Right lobe of liver (tissue), 6 donors: ENCODE results near the gene HELT. TPM values are rescaled to one million over a fixed set of nuclear protein-coding genes. Genes with fewer than 3 reads are reported as not detected.

Experiments
- ATAC-seq, 4 donors: fragments of 200-7000 bp; cut with Tn5 transposase; one replicate each; pipeline ENCODE4 v1.9.1; 2020; ENCODE audit warnings: mild to moderate bottlenecking in 4 of 4, moderate library complexity in 4 of 4
- DNase-seq, 3 donors: peaks; one replicate each; pipeline ENCODE4 v3.0.0-alpha.2; 2020
- H3K27ac ChIP-seq, 3 donors: fragments of 200-600 bp; one replicate each; pipeline ENCODE4 v1.8.0; 2022
- H3K27me3 ChIP-seq, 2 donors: fragments of 200-600 bp; one replicate each; pipeline ENCODE4 v1.8.0; 2022
- H3K36me3 ChIP-seq, 4 donors: fragments of 200-600 bp; sonication (generic) in 1 of 4; one replicate each; pipeline versions ENCODE4 v1.5.1 to v1.8.0; 2017 to 2022; ENCODE audit warnings: control low read depth in 1 of 4
- H3K4me1 ChIP-seq, 4 donors: fragments of 200-600 bp; sonication (generic) in 1 of 4; one replicate each; pipeline versions ENCODE4 v1.5.1 to v1.8.0; 2017 to 2022; ENCODE audit warnings: control low read depth in 1 of 4
- H3K4me3 ChIP-seq, 3 donors: fragments of 200-600 bp; one replicate each; pipeline ENCODE4 v1.8.0; 2022
- H3K9me3 ChIP-seq, 4 donors: fragments of 200-600 bp; sonication (generic) in 1 of 4; one replicate each; pipeline versions ENCODE4 v1.5.1 to v1.8.0; 2017 to 2022; ENCODE audit warnings: control low read depth in 1 of 4
- POLR2A ChIP-seq: fragments of 450-650 bp; IDR thresholded peaks from one replicate; pipeline ENCODE4 v1.6.1; 2017; ENCODE audit warnings: antibody characterized with exemption, mild to moderate bottlenecking
- WGBS: methylation state at CpG from one replicate; pipeline ENCODE4 v1.1.6; 2018; ENCODE audit warnings: low coverage, low lambda C conversion rate; ENCODE audit not compliant: insufficient coverage; ENCODE audit errors: missing lambda C conversion rate; 5-methylcytosine and 5-hydroxymethylcytosine counted together
- intact Hi-C, 2 donors: fragments of 100-400 bp; cut with DNase I; formaldehyde crosslinking; loops; one replicate each; pipeline versions ENCODE4 v1.11.2 to v1.14.1; 2022
- total RNA-seq, 6 experiments: library from RNA; depleted of rRNA in 2 of 6; stranded (reverse); fragments of >200 nt in 2 of 6; fragmentation: NEBNext Ultra II Directional in 3 of 6; extraction: Animal tissue kit (Norgen Biotek cat#: 25700) in 3 of 6; gene quantifications; one replicate each; pipeline versions ENCODE4 v1.1.0 to v1.2.4, GENCODE V29; 2016 to 2023
- TF ChIP-seq, protein P1 (sequence below), 4 donors: fragments of 200-600 bp in 3 of 4; fragments of 450-650 bp in 1 of 4; IDR thresholded peaks; one replicate each; pipeline versions ENCODE4 v1.5.1 to v1.8.0; 2016 to 2022; ENCODE audit warnings: antibody characterized with exemption in 4 of 4, mild to moderate bottlenecking in 2 of 4
- donor health status: DM: no; HTN: yes; CAD: no.
- donor health status: DM: no; HTN: no; CAD: no.
- donor health status: DM: no; HTN: no; CAD: no.
- donor health status: DM: no; HTN: yes; CAD: no.
- donor health status: DM: no; HTN: yes; CAD: no.

HELT gene
- total RNA-seq, 6 experiments from 2014 or later, result not detected

DNA sequence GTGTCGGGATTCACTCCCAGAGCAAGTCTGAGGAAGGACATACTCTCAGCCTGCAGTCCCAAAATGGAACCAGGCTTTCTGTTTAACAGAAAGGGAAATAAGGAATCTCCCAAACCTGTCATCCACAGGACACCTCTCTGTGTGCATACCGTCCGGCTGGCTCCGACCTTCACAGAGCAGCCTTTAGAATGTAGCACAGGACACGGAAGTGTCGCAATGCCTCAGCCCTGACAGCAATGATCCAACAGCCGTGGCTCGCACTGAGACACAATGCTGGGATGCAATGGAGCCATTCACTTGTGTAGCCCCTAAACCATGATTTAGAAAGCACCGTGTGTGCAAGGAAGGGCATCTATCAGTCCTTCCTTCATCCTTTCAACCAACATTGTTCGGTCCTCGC, 15.5 kb upstream of the HELT start:
- Histone ChIP-seq H3K4me3 (no peak overlapping the region), H3K36me3 (no peaks in the 10 kb centered on the region), H3K27ac (no peak overlapping the region), H3K4me1 (peaks cover 0 to 11% (median 0%) of the 10 kb centered on the region in 4 donors), H3K9me3 (no peaks in the 10 kb centered on the region), H3K27me3 (no peaks in the 10 kb centered on the region)
- ATAC-seq, result peak in 3 of 4 donors; percentile 26 to 53 (median 35)
- 71% methylated on average over 1 of the region's 11 CpGs for WGBS
- intact Hi-C loops, result loop anchor here in 1 of 2 donors (10.0 kb wide), 1 partner anchor 132 kb away; no protein-coding TSS in a partner anchor
- TF ChIP-seq, protein P1, sequence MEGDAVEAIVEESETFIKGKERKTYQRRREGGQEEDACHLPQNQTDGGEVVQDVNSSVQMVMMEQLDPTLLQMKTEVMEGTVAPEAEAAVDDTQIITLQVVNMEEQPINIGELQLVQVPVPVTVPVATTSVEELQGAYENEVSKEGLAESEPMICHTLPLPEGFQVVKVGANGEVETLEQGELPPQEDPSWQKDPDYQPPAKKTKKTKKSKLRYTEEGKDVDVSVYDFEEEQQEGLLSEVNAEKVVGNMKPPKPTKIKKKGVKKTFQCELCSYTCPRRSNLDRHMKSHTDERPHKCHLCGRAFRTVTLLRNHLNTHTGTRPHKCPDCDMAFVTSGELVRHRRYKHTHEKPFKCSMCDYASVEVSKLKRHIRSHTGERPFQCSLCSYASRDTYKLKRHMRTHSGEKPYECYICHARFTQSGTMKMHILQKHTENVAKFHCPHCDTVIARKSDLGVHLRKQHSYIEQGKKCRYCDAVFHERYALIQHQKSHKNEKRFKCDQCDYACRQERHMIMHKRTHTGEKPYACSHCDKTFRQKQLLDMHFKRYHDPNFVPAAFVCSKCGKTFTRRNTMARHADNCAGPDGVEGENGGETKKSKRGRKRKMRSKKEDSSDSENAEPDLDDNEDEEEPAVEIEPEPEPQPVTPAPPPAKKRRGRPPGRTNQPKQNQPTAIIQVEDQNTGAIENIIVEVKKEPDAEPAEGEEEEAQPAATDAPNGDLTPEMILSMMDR (IDR thresholded peaks at IDR 0.05), result no peak
- TF ChIP-seq POLR2A, result no peak
- peak in 1 of 3 donors; percentile 47 for DNase-seq

DNA sequence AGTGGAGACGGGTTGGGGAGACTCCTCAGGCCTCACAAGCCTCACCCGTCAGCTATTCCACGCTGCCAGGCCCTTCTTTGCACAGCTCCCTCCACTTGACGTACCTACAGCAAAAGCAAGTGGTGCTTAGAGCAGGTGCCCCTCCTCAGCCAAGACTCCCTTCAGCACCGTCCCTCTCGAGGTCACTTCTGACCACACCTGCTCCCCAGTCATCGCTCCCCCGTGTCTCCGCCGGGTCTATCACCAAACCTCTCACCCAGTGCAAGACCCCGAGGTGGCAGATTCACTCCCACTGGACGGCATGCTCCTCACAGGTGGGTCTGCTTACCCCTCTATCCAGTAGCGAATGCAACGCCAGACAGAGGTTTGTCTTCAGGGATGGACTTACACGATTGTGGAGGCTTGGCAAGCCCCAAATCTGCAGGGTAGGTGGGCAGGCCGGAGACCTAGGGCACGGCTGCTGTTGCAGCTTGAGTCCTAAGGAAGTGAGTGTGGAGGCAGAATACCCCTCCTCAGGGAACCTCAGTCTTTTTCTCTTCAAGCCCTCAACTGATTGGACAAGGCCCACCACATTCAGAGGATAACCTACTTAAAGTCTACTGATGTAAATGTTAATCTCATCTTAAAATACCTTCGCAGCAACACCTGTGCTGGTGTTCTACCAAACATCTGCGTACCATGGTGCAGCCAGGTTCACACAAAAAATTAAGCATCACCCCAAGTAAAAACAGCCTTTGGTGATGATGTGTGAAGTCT, 14.5 kb upstream of the HELT start:
- DNase-seq (peak in 1 of 3 donors; percentile 26), ATAC-seq (no peak)
- no peak overlapping the region for H3K4me3 ChIP-seq
- WGBS, result 93% methylated on average over 3 of the region's 19 CpGs
- H3K9me3 ChIP-seq, result no peaks in the 10 kb centered on the region
- no peak overlapping the region for H3K27ac ChIP-seq
- TF ChIP-seq POLR2A, result no peak
- TF ChIP-seq, protein P1 (IDR thresholded peaks at IDR 0.05), result no peak
- intact Hi-C loops, result loop anchor here in 1 of 2 donors (10.0 kb wide), 1 partner anchor 131 kb away; no protein-coding TSS in a partner anchor
- peaks cover 0 to 11% (median 0%) of the 10 kb centered on the region in 4 donors for H3K4me1 ChIP-seq
- H3K36me3 ChIP-seq, result no peaks in the 10 kb centered on the region
- no peaks in the 10 kb centered on the region for H3K27me3 ChIP-seq

DNA sequence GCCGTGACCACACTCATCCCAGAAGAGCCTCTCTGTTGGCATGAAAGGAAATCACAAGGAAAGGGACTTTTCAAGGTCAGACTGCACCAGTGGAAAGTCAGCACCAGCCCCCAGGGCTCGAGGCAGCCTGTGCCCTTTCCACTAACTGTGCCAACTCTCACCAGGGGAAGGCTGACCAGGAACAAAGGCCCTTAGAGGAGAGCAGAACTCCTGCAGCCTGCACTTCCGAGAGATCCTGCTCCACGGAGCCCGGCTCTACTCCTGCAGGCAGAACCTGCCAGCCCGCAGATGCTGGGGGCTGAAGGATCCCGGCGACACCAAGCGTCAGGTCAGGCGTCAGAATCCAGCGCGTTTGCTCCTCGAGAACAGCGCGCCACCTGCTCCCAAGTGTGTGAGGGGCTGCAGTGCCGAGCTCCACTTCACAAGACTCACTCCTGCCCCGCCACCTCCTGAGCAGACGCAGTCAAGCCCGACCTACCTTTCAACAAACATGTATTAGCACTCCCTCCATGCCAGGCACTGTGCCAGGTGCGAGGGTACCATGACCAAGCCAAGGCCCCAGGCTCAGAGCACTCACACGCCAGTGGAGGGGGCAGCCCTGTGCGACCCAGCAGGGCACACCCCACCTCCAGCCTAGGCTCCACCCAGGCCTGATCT, 13.6 kb upstream of the HELT start:
- 10% methylated on average over 8 of the region's 22 CpGs for WGBS
- no peaks in the 10 kb centered on the region for H3K9me3 ChIP-seq
- H3K27me3 ChIP-seq, result no peaks in the 10 kb centered on the region
- no peaks in the 10 kb centered on the region for H3K36me3 ChIP-seq
- no peak overlapping the region for H3K27ac ChIP-seq
- ATAC-seq, result peak; percentile 42 to 59 (median 51)
- peak in 2 of 3 donors; percentile 43 to 62 for DNase-seq
- intact Hi-C loops, result loop anchor here in 1 of 2 donors (10.0 kb wide), 1 partner anchor 130 kb away; no protein-coding TSS in a partner anchor
- peak overlapping the region in 2 of 3 donors; percentile 9 to 27 for H3K4me3 ChIP-seq
- no peak for TF ChIP-seq POLR2A
- TF ChIP-seq, protein P1 (IDR thresholded peaks at IDR 0.05), result no peak
- H3K4me1 ChIP-seq, result peaks cover 0 to 11% (median 0%) of the 10 kb centered on the region in 4 donors

DNA sequence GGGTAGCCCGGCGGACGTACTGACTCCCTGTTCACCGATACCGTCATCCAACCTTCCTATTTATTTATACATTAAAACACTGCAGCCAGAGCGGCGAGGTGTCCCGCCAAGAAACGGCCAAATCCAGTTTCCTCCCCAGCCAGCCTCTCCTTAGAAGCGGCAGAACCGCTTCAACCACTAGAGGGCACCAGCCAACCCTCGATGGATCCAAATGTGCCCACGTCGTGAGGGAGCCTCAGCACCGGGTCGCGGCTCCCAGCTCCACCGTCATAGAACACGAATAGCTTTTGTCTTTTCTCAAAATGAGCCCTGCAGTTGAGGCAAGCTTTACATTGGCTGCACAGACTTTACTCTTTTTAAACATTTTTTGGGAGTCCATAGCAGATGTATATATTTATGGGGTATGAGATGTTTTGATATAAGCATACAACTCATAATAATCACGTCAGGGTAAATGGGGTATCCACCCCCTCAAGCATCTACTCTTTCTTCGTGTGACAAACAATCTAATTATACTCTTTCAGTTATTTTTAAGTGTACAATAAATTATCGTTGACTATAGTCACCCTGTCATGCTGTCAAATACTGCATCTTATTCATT, 13.0 kb upstream of the HELT start:
- TF ChIP-seq, protein P1 (IDR thresholded peaks at IDR 0.05), result peak; percentile 85 to 97 (median 92)
- no peak for TF ChIP-seq POLR2A
- intact Hi-C loops, result loop anchor here in 1 of 2 donors (10.0 kb wide), 1 partner anchor 129 kb away; no protein-coding TSS in a partner anchor
- no peak overlapping the region for H3K27ac ChIP-seq

More for the DNA sequence above, 13.0 kb upstream of the HELT start:
- Histone ChIP-seq H3K9me3 (no peaks in the 10 kb centered on the region), H3K4me3 (peak overlapping the region in 2 of 3 donors; percentile 9 to 27), H3K36me3 (no peaks in the 10 kb centered on the region), H3K27me3 (no peaks in the 10 kb centered on the region), H3K4me1 (peaks cover 0 to 11% (median 0%) of the 10 kb centered on the region in 4 donors)
- 5% methylated on average over 18 of the region's 22 CpGs for WGBS
- peak; percentile 82 to 85 (median 83) for DNase-seq
- peak; percentile 92 to 97 (median 94) for ATAC-seq
